GM18867 (cell line): ENCODE data around the gene NOXO1.
"Not testable (repeated sequence)": the region's sequence is repeated elsewhere in the genome, so short reads cannot be mapped to it uniquely, and the experiment has no call there.

Experiments used
- ATAC-seq: cut with Tn5 transposase; IDR thresholded peaks from one replicate; pipeline ENCODE4 v1.9.1; 2021; ENCODE audit warnings: mild to moderate bottlenecking, moderate library complexity; ENCODE audit not compliant: unreplicated experiment

The NOXO1 gene

DNA sequence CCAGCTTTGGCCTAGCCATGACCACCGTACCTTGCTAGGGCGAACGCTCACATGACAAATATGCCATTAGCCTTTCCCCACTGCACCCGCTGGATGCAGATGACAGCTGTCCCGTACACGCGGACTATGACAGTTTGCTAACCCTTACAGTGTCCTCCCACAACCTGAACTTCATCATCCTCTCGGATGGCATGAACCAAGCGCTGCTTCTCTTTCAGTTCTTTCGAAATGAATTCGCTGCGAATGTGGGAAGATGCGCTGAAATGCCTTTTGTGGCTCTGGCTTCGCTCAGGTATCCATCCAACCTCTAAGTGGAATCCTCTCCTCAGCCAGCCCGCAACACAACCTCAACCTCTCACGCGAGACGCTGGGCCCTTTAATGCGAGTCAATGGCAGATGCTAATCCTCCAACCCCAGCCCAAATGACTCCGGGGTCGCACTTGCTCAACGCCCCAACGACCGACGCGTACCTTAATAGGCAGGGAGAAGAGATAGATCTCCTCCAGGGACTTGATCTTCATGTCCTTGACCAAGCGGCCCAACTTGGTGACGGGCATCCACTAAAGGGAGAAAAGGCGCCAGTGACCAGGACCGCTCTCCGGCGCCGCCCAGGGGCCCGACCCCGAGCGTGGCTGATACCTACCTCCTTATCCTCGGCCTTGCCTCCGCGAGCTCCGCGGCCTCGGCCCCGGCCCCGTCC, 17.3 kb downstream of the NOXO1 start:
- peak; percentile 4 for ATAC-seq

DNA sequence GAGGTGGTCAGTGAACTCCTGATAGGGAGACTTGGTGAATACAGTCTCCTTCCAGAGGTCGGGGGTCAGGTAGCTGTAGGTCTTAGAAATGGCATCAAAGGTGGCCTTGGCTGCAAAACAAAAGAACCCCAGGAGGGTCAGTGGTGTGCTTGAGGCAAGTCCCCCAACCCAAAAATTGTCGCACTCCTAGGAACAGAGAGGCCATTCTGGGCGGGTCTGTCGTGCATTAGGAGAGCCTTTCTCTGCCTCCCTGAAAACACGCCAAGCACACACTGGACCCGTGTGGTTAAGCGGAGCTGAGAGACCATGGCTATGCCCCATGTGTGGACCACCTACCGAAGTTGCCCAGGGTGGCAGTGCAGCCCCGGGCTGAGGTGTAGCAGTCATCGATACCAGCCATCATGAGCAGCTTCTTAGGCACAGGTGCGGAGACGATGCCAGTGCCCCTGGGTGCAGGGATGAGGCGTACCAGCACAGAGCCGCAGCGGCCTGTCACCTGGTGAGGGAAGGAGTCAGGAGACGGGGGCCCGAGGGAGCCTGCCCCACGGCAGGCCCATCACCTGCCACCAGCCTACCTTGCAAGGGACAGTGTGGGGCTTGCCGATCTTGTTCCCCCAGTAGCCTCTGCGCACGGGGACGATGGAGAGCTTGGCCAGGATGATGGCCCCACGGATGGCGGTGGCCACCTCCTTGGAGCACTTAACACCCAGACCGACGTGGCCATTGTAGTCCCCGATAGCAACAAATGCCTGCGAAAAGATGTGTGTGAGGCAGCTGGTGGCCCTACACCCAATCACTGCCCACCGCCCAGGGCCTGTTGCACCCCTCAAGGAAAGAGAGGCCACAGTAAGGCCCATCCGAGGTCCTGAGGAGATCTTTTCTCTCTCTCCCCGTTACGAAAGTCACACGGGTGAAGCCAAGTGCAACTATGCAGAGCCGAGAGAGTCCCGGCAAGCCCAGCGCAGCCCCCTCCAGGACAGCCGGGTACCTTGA, 18.8 kb downstream of the NOXO1 start:
- not testable (repeated sequence) for ATAC-seq

DNA sequence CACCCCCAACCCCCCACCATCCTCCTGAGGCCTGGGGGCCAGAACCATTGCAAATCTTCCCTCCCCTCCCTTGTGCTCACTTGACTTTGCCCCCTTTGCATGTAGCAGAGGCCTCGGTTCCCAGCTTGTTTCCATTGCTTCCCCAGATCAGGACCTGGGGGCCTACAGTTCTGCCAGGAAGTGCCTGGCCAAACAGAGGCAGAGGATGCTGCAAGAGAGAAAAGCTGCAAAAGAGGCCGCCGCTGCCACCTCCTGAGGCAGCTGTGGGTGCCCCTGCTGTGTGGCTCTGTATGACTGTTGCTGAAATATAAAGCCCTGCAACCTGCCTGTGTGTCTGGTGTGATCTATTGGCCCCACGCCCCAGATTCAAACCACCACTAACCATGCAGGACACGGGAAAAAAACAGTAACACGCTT, 19.6 kb downstream of the NOXO1 start:
- ATAC-seq, result no peak

DNA sequence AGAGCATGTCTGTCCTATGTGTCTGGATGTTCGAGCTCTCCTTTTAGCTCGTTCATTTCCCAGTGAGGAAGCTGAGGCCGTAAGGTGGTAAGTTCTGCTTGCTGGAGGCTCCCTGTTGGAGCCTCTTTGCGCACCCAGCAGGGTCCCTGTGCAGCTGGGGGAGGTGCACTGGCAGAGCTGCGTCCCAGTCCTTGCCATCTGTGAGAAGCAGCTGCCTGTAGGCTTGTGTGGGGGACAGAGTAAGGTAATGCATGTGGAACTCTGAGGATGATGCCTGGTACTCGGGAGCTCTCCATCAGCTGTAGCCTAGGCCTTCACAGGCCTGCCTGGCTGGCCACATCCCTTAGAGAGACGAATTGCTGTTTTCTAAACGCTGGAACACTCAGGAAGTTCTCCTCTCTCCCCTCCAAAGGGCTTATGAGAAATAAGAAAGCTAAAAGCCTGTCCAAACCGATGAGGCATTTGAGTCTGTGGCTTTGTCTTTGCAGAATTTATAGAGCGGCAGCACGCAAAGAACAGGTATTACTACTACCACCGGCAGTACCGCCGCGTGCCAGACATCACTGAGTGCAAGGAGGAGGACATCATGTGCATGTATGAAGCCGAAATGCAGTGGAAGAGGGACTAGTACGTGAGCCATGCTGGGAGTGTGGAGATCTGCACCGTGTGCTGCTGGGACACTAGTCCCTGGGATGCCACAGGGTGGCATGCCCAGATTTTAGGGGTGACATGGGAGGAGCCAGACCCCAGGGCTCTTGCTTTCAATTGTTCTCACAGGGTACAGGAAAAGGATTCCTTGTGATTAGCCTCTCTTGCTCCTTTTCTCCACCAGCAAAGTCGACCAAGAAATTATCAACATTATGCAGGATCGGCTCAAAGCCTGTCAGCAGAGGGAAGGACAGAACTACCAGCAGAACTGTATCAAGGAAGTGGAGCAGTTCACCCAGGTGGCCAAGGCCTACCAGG, 20.3 kb downstream of the NOXO1 start:
- no peak for ATAC-seq

DNA sequence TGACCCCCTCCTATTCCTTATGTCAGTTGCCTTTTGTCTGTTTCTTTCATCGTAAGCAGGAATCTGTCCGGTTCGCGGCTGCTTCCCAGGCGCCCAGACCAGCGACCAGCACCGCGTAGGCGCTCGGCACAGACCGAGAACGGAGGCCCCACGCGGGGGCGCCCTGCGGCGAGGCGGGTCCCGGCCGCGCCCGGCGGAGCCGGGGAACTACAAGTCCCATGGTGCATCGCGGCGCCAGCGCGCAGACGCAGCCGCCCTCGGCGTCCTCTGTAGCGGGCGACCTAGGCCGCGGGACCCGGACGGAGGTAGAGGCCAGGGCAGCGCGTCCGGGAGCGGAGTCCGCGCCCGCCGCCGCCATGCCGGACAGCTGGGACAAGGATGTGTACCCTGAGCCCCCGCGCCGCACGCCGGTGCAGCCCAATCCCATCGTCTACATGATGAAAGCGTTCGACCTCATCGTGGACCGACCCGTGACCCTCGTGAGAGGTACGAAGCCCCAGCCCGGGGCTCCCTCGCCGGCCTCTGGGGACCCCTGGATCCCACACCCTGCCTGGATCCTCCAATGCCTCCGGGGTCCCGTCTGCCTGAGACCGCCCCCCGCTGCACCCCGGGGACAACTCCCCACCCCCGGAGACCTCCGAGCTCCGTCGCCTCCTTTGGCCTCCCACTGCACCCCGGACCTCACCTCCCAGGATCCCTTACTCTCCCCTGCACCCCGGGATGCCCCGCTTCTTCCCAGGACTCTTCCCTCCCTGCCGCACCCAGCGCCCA, 21.8 kb downstream of the NOXO1 start, which contains the start of gene NDUFB10:
NDUFB10 (plus strand) TSS at position 270 of the 771 bp plus-strand sequence; CDS start at position 357, 87 bp downstream.
- peak; percentile 76 for ATAC-seq

DNA sequence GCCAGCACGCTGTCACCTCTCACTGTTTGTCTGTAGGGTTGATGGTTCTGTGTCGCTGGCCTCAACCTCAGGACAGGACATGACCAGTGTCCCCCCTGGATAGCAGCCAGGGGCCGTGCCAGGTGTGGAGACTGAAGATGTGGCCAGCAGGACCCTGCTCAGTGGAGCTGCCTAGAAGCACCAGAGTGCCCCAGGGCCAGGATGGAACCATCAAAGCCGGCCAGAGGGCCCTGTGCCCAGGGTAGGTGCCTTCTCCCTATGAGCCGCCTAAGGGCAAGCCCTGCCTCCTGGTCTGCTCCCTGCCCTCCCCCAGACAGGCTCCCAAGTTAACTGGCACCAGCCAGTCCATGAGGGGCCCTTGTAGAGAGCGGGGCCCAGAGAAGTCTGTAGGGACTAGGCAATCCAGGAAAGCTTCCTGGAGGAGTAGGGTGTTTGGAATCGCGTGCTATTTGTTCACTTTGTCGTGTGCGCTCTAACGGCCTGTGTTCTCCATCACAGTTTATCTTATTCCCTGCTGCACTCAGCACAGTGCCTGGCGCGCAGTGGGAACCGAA, 22.5 kb downstream of the NOXO1 start:
- ATAC-seq, result no peak

DNA sequence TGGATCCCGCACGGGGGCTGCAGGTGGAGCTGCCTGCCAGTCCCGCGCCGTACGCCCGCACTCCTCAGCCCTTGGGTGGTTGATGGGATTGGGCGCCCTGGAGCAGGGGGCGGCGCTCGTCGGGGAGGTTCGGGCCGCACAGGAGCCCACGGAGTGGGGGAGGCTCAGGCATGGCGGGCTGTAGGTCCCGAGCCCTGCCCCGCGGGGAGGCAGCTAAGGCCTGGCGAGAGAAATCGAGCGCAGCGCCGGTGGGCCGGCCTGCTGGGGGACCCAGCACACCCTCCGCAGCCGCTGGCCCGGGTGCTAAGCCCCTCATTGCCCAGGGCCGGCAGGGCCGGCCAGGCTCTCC, 23.2 kb downstream of the NOXO1 start:
- not testable (repeated sequence) for ATAC-seq

DNA sequence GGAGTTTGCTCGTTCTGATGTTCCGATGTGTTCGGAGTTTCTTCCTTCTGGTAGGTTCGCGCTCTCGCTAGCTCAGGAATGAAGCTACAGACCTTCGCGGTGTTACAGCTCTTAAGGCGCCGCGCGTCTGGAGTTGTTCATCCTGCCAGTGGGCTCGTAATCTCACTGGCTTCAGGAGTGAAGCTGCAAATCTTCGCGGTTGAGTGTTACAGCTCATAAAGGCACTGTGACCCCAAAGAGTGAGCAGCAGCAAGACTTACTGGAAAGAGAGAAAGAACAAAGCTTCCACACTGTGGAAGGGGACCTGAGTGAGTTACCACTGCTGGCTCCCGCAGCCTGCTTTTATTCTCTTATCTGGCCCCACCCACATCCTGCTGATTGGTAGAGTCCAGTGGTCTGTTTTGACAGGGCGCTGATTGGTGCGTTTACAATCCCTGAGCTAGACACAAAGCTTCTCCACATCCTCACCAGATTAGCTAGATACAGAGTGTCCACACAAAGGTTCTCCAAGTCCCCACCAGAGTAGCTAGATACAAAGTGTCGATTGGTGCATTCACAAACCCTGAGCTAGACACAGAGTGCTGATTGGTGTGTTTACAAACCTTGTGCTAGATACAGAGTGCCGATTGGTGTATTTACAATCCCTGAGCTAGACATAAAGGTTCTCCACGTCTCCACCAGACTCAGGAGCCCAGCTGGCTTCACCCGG, 23.7 kb downstream of the NOXO1 start:
- not testable (repeated sequence) for ATAC-seq

DNA sequence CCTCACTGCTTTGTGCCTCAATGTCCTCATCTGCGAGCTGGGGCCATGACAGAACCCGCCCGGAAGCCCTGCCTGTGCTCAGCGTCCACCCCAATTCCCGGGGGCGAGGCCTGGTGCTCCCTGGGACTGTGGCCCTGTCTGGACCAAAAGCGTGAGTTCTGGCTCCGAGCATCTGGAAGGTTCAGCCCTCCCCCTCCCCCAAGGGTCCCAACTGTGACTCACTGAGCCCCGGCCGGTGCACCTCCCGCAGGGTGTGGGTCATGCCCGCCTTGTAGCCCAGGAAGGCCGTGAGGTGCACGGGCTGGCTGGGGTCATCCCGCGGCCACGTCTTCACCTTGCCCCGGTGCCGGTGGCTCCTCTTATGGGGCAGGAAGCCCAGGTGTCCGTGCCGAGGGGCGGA, 27.5 kb downstream of the NOXO1 start:
- no peak for ATAC-seq

DNA sequence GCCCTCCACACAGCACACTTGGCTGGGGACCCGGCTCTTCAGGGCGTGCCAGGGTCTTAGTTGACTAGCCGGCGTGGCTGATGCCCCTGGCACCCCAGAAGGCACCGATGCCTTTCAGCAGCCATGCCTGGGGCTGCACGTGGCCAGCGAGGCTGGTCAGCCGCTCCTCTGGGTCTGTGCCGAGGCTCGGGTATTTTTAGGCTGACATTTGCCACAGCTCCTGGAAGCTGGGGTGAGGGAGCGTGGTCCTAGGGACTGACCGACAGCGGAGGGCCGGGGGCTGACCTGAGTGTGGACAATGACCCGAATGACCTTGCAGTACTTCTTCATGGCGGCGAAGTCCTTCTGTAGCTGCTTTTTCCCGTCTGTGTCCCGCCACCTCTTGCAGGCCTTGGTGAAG, 30.7 kb downstream of the NOXO1 start:
- no peak for ATAC-seq

DNA sequence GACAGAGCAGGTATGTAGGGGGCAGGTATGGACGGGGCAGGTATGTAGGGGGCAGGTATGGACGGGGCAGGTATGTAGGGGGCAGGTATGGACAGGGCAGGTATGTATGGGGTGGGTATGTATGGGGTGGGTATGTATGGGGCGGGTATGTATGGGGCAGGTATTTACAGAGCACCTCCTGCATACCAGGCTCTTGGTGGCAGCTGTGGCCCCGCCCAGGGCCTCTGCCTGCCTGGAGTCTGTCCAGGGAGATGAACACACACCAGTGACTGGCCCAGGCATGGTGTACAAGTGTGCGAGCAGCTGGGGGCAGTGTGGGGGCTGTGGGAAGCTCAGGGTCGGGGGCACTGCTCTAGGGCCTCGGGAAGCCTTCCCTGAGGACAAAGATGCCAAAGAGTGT, 31.2 kb downstream of the NOXO1 start:
- no peak for ATAC-seq

DNA sequence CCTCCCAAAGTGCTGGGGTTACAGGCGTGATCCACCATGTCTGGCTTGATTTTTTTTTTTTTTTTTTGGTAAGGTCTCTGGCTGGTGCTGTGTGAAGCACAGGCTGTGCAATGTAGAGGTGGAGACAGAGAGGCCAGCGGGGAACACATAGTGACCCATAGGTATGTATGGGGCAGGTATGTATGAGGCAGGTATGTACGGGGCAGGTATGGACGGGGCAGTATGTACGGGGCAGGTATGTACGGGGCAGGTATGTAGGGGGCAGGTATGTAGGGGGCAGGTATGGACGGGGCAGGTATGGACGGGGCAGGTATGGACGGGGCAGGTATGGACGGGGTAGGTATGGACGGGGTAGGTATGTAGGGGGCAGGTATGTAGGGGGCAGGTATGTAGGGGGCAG, 31.8 kb downstream of the NOXO1 start:
- no peak for ATAC-seq

DNA sequence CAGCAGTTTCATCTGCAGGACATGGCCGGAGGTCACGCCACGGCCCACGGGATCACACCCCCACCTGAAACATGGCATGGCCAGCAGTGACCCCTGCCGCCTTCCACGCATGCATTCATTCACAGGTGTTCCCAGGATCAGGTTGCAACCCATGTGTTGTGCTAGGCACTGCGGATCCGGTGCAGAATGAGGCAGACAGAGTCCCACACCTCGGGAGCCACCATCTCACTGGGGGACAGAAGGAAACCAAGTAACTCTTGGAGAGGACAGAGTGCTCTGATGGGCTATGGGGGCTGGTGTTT, 33.9 kb downstream of the NOXO1 start:
- no peak for ATAC-seq

DNA sequence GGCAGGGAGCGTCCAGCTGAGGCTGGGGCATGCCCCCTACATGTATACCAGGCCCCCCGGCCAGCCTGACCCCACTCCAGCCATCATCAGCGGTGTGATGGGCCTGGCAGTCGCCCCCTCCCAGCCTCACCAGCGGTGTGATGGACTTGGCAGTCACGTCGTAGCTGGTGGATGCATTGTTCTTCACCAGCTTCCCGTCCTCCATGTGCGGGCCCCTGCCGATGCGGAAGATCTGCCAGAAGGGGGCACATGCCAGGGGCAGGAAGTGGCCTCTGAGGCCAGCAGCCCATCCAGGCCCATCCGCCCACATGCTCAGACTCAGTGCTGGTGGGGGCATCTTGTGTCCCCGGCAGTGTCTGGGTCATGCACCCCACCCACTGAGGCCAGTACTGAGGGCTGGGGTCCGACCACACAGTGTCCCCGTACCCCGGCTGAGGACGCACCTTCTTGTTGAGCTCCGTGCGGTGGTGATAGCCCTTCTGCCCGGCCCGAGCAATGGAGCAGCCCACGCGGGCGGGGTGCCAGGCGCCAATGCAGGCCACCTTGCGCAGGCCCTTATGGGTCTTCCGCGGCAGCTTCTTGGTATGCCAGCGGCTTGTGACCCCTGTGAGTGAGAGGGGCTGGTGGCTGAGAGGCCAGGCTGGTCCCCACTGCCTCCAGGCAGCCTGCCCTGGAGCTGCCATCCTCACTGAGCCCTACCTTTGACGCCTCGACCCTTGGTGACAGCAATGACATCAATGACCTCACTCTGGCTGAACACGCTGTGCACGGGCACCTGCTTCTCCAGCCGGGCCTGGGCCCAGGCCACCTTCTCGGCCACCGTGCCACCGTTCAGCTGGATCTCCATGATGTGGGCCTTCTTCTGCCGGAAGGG, 34.5 kb downstream of the NOXO1 start:
- no peak for ATAC-seq

DNA sequence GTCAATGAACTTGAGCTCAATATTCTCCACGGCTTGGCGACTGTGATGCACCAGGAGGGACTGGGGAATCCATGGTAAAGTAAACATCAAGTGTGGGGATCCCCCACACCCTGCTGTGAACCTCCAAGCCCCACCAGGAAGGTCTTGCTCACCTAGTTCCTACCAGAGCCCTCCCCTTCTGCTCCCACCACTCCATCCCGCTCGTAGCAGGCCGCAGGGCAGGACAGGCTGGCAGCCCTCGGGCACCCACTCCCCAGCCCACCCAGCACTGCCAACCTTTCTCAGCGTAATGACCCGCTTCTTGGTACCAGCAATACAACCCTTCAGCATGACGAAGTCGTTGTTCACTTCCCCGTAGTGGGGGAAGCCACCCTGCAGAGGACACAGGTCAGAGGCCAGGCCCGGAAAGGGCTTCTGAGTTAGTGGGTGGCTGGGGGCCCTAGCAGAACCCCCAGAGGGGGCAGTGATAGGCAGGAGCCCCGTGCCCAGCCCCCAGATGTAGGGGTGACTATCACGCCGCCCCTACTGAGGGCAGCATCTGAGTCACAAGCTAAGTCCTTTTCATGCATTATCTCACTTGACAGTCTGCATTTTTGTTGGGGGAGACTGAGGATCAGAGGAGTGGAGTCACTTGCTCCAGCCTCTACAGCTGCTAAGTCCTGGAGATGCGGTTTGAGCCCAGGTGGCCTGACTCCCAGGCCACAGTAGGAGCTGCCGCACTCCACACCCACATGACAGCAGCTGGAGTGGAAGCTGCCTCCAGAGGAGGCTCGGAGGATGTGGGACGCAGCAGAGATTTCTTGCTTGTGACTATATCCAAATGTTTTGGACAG, 35.5 kb downstream of the NOXO1 start:
- no peak for ATAC-seq

DNA sequence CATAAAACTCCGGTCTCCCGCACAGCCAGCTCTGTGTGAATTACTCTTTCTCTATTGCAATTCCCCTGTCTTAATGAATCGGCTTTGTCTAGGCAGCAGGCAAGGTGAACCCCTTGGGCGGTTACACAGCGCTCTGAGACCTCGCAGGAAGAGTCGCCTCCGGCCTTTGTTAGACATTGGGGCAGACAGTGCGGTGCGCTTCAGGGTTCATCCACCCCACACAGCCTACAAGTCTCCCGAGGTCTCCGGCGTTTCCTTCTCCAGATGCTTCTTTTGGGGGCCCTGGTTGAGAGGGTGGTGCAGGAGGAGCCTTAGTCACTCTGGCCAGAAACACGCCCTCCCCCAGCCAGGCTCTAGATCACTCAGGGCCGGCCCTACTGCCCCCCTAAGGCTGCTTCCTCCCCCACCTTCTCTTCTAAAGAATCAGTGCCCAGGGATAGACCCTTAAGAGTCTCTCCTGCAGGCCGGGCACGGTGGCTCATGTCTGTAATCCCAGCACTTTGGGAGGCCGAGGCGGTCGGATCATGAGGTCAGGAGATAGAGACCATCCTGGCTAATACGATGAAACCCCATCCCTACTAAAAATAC, 36.6 kb downstream of the NOXO1 start:
- no peak for ATAC-seq
